HG02970 (cell line): ENCODE measurements around the gene SDC3.
"Not testable (repeated sequence)": the region's sequence is repeated elsewhere in the genome, so short reads cannot be mapped to it uniquely, and the experiment has no call there.

ENCODE experiments used
- ATAC-seq: cut with Tn5 transposase; IDR thresholded peaks from one replicate; pipeline ENCODE4 v1.9.1; 2021; ENCODE audit warnings: mild to moderate bottlenecking, moderate library complexity, moderate number of reproducible peaks; ENCODE audit not compliant: unreplicated experiment, low FRiP score

SDC3 gene

GRCh38 chr1:30878559-30878958, 30.0 kb downstream of the SDC3 start:
- ATAC-seq, result no peak

GRCh38 chr1:30878016-30878415, 30.5 kb downstream of the SDC3 start:
- ATAC-seq, result no peak

GRCh38 chr1:30877205-30877912, 31.2 kb downstream of the SDC3 start:
- no peak for ATAC-seq

GRCh38 chr1:30876451-30877204, 31.9 kb downstream of the SDC3 start:
- no peak for ATAC-seq

- ATAC-seq, result no peak
Observed at GRCh38 chr1:30875916-30876315, 32.6 kb downstream of the SDC3 start.

GRCh38 chr1:30875197-30875596, 33.4 kb downstream of the SDC3 start:
- no peak for ATAC-seq

- no peak for ATAC-seq
Observed at GRCh38 chr1:30874176-30874575, 34.4 kb downstream of the SDC3 start.

GRCh38 chr1:30872948-30873263, 35.7 kb downstream of the SDC3 start:
- ATAC-seq, result no peak

- no peak for ATAC-seq
Observed at GRCh38 chr1:30872033-30872947, 36.3 kb downstream of the SDC3 start.

- ATAC-seq, result no peak
Observed at GRCh38 chr1:30871276-30871871, 37.2 kb downstream of the SDC3 start.

- no peak for ATAC-seq
Observed at GRCh38 chr1:30870656-30871055, 37.9 kb downstream of the SDC3 start.

GRCh38 chr1:30870035-30870434, 38.5 kb downstream of the SDC3 start:
- no peak for ATAC-seq

- ATAC-seq, result no peak
Observed at GRCh38 chr1:30868833-30869435, 39.6 kb downstream of the SDC3 start.

GRCh38 chr1:30868057-30868456, 40.5 kb downstream of the SDC3 start:
- not testable (repeated sequence) for ATAC-seq

- ATAC-seq, result no peak
Observed at GRCh38 chr1:30867537-30867936, 41.0 kb downstream of the SDC3 start.

GRCh38 chr1:30866594-30866993, 42.0 kb downstream of the SDC3 start:
- no peak for ATAC-seq

GRCh38 chr1:30864681-30865080, 43.9 kb downstream of the SDC3 start:
- ATAC-seq, result no peak

- ATAC-seq, result no peak
Observed at GRCh38 chr1:30863858-30864604, 44.5 kb downstream of the SDC3 start.

- no peak for ATAC-seq
Observed at GRCh38 chr1:30860320-30860652, 48.3 kb downstream of the SDC3 start.

GRCh38 chr1:30857964-30858363, 50.6 kb downstream of the SDC3 start:
- no peak for ATAC-seq
